A204.1 (cell line): ENCODE measurements around the gene BOD1L2.

Source experiments
- FAIRE-seq: peaks from 2 replicates; lab custom pipeline; 2012; peaks lifted over from hg19 to GRCh38; lab: Jason Lieb, UNC

Gene BOD1L2

DNA sequence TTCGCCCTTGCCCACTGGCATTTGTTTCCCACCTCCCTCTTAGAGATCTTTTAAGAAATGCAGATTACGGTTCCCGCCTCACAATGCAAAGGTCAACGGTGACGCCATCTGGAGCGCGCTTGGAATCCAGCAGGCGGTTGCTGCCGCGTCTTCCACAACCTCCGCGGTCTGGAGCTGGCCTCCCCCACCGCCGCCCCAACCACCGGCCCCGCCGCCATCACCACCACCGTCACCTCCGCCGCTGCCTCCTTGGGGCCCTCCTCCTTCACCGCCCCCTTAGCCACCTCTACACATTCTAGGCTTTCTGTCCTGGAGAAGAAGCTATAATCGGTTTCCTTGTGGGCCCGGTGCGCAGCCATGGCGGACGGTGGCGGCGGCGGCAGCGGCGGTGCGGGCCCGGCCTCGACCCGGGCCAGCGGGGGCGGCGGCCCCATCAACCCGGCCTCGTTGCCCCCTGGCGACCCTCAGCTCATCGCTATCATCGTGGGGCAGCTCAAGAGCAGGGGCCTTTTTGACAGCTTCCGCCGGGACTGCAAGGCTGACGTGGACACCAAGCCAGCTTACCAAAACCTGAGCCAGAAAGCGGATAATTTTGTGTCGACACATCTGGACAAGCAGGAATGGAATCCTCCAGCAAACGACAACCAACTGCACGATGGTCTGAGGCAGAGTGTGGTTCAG is at the start of gene BOD1L2:
BOD1L2 (plus strand) TSS at position 132 of the 681 bp plus-strand sequence; CDS start at position 358, 226 bp downstream.
- FAIRE-seq, result no peak

DNA sequence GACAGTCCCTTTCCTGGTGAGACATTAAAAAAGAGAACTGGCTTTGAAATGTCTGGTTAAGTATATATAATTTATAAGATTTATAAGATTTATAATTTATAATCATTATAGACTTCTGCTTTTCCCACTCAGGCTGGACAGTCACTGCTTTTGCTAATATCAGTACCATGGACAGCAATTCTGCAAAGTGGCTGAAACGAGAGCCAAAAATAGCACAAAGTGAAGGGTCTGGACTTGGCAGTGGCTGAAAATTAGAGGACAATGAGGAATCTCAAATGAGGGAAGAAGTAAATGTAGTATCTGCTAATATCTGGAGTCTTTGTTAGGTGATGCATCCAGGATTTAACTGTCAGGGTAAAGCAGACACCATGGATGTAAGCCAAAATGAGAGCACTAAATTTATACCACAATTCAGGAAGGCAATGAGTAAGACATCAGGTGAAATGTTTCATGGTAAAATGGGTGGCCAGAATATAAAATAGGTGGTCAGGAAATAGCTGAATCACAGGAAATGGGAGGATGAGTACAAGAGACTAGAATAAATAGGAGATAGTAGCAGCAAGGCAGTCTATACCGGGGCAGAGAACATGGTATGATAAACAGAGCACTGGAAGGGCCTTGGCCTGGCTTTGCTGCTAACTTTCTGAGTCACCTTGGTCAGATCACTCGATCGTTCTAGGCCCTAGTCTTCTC is 39.6 kb upstream of the BOD1L2 start:
- no peak for FAIRE-seq

DNA sequence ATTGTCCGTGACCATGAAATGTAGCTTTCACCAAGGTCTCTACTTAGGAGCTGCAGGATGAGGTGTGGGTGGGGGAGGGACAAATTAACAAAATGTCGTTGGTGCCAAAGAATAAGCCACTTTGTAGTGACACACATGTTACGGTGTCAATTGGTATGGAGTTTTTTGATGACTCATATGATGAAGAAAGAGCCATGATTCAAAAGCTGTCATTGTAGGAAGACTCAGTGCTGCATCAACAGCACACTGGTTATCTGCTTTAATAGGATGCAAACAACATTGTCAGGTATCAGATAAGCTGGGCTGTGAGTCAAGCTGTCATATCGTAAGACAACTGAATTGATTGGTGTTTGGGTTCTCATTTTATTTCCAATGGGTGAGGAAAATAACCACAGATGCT is 36.6 kb upstream of the BOD1L2 start:
- FAIRE-seq, result no peak

DNA sequence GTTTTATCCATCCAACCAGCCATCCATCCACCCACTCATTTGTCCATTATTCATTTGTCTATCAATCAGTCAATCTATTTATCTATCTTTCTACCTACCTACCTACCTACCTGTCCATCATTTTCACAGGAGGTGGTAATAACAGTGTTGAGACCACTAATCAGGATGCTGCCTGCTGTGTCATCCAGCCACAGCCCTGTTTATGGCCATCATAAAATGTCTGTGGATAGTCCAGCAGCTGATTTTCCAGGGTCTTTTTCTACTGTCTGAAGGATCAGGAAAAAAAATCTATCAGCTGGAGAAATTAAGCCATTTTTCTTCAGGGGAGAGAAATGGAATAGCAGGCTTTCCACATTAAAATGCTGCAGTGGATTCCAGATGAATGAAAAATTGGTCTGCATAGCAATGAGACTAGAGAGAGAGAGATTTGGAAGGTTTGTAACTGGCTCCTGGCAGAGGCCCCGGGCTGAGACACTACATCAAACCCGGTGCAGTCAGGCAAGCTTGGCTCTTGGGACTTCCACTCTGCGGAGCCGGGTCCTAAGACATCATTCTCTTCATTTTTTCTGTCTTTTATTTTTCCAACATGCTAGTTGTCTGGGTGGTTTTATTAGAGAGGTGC is 33.0 kb upstream of the BOD1L2 start:
- no peak for FAIRE-seq

DNA sequence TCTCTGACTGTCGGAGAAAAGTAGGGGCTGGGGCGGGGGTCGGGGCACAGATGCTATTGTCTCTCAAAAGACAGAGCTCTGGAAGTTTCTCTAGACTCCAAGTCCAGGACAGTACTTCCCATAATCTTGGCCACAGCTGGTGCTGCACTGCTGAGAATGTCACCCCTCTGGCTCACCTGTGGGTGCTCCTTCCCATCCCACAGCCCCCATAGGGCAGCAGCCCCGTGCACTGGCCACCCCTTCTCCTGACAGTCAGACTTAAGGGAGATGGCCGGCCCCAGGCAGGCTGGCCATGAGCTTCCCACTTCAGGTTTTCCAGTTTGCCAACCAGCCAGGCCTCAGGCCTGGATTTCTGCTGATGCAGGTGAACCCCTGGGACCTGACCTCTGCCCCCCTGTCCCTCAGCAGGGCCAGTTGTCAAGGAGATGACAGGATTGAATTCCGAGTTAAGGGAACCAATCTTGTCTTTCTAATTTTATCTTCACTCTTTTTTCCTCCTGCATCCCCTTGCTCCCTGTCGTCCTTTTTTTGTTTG is 30.2 kb upstream of the BOD1L2 start:
- FAIRE-seq, result no peak

DNA sequence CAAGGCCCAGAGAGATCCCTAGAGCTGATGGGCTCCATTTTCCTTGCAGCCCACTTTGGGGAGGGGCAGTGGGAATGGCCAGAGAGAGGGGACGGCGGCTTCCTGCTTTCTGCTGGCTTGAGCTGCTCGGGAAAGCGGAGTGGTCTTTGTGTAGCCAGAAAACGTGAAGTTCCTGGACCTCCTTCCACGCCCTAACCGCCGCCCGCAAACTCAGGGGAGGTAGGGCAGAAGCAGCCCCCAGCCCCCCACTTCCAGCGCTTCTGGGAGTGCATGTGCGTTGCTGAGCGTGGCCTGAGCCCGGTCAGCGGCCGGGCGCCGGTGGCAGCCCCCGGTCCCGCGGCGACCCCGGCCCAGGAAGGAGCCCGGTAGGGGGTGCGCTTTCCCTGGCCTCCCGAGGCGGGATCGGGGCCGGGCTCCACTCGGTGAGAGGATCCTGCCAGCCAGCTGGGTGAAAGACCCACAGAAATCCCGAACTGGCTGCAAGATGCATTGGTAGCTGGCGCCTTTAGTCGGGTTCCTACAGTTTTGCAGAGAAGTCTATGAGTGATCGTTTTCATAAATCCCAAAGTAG is 25.3 kb upstream of the BOD1L2 start:
- no peak for FAIRE-seq

DNA sequence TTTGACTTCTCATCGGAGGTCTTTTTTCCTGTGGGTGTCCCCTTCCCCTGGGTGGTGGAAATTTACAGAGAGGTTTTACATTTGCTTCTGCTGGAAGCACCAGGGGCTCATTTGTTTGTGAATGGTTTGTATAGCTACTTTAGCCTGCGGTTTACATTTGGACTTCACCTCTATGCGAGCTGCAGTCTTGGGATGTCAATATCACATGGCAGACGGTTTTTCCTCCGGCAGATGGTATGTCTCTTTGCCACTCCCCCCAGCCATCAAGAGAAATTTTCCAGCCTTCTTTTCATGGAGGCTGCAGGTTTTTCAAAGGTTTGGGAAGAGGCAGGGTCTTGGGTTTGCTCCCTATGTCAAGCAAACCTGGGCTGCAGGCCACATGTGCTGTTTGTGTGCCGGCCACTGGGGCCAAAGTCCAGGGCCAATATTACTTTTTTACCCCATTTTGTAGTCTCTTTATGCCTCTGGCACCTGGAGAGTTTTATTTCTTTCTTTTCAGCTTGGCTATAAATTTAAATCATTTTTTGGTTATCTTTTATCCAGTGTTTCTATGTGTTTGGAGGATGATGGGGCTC is 23.9 kb upstream of the BOD1L2 start:
- FAIRE-seq, result no peak

DNA sequence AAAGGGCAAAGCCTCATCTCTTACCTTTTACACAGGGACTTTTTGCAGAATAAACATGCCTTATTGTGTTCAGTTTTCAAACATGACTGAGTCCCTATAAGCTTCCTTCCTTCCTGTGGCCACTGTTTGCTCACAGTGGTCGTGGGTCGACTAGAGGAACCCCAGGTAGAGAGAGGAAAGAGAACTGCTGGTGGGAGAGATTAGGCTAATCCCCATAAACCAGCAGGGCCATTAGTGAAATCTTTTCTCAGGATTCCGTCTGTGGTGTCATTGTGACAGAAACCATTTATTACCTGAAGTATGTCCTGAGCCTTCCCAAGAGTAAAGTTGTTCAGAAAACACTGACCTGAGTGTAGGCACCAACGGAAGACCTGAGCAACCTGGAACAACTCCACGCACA is 21.3 kb upstream of the BOD1L2 start:
- no peak for FAIRE-seq

DNA sequence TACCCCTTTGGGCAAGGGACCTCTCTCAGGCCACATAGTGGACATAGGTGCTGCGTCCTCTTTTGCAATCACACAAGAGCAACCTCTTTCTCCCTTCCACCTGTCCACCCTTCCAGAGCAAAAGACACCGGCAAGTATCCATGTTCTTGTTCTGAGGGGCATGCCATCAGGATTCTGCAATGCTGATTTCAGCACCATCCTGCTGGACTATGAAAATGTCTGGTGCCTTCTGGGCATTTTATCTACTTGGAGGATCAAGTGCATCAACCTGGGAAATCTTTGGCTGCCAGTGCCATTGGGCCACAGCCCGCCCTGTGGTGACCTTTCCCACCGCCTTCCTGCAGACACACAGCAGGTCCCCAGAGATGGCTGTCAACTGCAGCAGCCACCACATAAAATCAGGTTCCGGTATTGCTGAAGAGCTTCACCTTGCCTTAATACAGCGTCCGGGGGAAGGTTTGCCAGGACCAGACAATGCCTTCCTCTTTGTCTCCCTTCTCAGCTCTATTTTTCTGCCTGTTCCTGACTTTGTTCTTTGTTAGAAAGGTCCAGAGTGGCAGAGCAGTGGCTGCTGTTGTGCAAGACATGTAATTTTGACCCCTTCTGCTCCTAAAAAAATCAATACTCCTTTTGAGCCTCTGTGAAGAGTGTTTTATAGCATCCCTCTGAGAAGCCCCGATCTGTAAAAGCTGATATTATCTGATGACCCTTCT is 18.5 kb upstream of the BOD1L2 start:
- FAIRE-seq, result no peak

DNA sequence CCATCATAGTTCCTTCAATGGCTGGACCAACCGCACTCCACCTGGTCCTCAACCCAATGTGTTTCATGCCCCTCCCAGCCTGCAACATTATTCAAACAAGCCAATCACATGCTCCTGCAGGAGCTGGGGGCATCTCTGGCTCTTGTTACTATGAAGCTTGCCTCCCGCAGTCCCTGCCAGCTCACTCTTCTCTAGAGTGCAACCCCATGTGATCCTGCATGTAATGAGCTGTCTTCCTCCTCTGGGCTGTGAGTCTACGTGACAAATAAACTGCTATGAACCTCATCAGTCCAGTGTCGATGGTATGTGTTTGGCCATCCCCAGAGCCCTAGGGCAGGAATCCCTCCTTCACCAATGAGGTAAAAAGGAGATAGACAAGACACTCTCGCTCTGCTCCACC is 15.8 kb upstream of the BOD1L2 start:
- no peak for FAIRE-seq

DNA sequence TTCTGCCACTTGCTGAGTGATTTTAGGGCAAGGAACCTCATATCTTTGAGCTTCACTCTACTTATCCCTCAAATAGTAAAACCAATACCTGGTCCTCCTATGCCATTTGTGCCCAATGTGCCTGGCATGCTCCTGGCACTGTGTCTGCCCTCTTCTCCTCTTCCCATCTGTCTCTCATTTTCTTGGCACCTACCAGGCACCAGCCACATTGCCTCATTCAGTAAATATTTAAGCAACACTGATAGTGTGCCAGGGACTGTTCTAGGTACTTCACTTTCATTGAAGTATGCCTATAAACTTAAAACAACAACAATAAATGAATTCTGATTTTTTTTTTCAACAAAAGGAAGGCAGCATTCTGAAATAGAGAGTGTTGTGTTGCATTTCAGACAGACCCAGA is 15.1 kb upstream of the BOD1L2 start:
- no peak for FAIRE-seq

DNA sequence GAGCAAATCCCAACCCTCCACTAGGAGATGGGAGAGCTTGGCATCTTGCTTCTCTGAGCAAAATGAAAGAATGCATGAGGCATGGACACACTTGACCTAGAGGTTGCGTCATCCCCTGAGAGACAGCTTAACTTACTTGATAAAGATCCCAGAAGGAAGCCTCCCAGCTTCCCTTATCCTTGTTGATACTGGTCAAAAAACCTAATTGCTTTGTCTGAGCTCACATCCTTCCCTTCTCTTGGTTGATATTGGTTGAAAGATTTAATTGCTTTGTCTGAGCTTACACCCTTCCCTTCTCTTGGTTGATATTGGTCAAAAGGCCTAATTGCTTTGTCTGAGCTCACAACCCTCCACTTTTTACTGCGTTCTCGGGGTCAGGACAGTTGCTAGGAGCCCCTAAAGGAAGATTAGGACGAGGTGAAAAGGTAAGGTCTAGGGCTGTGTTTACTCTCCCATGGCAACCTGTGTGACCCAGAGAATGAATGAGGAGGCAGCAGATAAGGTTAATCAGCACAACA is 12.2 kb upstream of the BOD1L2 start:
- no peak for FAIRE-seq

DNA sequence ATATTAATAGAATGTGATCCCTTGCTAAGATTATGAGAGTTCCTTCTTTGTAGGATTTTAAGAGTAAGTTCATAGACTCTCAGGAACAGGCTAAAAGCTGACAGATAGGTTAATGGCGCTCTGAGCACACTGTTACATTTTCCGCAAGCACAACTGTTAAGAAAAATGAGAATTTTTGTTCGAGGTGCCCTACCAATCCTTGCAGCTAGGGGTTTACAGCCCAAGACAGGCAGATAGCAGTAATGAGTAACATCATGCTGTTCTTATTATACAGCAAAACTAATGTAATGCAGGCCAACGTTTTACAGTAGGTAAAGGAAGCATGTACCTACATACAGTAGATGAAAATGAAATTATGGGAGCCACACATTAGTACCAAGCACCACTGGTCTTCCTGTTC is 11.2 kb upstream of the BOD1L2 start:
- FAIRE-seq, result no peak

DNA sequence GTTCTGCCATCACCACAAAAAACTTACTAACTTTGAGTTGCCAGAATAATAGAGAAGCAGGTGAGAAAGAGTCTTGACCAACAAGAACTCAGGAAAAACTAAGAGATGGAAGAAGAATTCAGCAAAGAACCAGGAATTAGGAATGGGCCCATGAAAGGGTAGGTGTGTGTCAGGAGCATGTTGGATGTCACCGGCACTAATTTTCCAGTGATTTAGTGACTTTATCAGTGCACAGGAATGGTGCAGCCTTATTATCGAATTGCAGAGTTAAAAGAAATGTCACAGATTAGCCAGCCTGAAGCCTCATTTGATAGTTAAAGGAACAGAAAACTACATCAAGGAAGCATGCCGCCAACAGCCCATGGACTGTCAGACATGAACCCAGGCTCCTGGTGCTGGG is 9.0 kb upstream of the BOD1L2 start:
- no peak for FAIRE-seq

DNA sequence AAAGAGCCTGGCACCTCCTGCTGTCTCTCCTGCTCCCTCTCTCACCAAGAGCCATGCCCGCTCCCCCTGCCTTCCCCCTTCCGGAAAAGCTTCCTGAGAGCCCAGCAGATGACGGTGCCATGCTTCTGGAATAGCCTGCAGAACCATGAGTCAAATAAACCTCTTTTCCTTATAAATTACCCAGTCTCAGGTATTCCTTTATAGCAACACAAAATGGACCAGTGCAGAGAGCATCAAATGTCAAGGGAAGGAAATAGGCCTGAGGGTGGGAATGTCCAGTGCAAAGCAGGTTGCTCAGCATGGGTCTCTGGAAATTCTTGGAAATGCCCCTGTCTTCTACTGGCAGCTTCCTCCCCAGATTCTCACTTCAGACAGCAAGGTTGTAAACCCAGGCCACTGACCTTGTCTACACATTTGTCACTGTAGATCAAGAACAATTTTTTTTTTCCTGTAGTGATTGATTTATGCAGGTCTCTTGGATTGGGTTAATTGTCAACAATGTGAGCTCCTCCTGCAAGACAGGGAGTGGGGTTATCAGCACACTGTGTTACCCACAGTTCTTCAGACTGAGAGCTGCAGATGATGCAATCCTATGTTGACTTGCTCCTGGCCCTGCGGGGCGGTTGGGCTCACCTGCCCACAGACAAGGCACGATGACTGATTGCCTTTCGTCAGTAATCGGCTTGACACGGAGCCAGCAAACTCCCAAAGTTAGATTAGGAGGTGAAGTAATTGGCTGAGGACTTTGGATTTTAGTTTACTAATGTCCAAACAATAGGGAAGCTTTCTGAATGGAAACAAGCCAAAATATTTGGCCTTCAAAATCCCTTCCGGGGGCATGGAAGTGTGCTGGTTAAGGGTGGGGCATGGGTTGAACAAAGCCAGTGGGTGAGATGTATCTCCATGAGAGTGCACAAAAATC is 5.4 kb upstream of the BOD1L2 start:
- FAIRE-seq, result no peak

DNA sequence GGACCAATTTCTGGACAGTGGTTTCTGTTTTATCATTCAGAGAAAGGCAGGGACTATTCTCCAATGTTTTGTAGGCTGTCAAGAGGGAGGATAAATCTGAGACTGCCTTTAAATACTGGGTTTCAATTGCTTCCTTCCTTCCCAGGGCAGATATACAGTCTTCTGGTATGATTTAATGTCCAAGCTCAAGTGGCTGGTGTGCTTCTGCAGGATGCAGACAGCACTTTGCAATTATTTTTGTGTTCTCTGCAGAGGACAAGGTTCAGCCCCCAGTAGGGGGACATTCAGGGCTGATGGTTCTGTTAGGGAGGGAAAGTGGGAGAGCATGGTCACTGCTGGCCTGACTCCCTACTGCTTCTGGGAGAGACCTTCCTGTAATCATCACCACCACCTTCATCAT is 4.6 kb upstream of the BOD1L2 start:
- no peak for FAIRE-seq

DNA sequence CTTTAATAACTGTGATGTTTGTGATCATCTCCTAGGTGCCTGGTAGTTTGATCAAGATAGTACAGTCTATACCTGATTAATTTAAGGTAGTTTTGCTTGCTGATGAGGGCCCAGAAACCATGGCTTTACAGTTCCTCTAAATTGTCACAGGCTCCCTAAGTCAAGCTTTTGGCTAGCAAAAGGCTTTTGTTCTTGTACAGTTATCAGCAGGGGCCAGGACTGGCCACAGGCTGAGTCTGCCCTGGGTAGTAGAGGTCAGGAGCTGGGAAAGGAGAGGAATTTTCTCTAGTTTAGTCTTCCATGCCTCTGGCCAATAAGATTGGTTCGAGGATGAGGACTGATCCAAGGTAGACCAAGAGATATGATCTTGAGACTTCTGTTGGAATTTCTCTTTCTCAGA is 3.6 kb upstream of the BOD1L2 start:
- no peak for FAIRE-seq

DNA sequence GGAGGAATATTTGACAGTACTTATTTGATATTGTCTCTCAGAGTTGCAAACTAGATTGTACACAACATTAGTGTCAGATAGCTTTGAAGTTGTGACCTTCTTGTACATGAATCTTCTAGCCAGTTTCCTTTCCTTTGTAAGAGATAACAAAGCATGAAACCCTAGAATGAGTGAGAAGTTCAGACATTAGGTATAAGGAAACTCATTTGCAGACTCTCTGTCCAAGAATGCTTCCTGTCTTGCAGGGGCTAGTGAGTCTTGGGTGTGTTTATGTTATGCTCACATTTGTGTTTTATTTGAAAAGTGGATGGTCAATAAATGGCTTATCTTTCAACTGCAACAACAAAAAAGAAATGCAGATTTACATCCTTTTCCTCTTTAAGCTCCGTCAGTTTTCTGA is 1.4 kb downstream of the BOD1L2 start:
- no peak for FAIRE-seq

DNA sequence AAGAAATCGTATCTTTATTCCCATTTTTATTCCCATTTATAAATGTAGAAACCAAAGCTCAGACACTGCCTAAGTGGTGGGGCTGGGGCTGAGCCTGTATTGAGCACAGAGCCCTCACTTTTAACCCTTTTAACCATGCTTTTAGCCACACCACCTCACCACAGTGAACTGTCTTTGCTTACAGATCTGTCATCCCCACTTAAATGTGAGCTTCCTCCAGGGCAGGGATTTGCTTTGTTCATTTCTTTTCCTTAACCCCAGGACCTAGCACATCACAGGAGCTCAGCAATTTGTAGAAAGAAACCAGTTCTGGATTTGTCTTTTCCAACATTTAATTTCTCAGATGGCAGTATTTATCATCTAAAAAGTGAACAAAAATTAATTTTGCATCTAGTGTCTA is 2.2 kb downstream of the BOD1L2 start:
- FAIRE-seq, result no peak

DNA sequence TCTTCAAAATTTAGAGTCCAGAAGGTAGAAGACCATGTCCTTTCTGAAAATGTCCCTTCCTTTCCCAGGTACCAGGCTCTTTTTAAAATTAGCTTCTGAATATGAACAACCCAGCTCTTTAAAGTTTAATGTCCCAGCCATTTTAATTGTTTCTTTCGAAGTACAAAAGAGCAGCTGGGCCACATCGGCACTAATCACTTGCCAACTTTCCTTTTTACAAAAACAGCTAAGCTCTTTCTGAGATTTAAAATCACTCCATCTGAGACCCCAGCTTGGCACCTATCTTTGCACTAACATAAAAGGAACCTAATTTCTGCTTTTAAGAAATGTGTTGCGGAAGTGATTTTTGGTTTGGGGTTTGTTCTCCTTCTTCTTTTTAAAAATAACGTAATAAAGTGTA is 2.6 kb downstream of the BOD1L2 start:
- no peak for FAIRE-seq

DNA sequence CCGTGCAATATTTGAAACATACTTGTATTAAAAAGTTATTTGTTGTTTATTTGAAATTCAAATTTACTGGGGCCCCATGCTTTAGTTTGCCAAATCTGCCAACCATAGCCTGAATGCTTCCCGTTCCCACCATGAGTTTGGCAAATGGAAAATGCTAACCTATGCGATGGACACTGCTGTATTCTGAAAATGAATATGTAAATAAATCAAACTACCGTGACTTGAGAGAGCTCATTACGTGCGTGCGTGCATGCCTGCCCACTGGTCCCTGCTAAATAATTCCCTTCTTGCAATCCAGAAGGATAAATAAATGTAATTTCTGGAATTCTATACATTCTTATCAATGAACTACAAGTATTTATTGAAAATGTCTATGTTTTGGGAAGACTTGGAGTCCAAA is 3.2 kb downstream of the BOD1L2 start:
- FAIRE-seq, result no peak
